GM18870 (cell line): Measurements from ENCODE around the gene NCS1.

Source experiments
- ATAC-seq: cut with Tn5 transposase; IDR thresholded peaks from one replicate; pipeline ENCODE4 v1.9.1; 2021; ENCODE audit warnings: moderate library complexity; ENCODE audit not compliant: unreplicated experiment

Gene NCS1

GRCh38 chr9:130147198-130147597, 25.0 kb upstream of the NCS1 start:
- ATAC-seq: no peak

- no peak for ATAC-seq
Measured at GRCh38 chr9:130147910-130148309, 24.3 kb upstream of the NCS1 start.

- no peak for ATAC-seq
Measured at GRCh38 chr9:130149031-130149430, 23.2 kb upstream of the NCS1 start.

DNA sequence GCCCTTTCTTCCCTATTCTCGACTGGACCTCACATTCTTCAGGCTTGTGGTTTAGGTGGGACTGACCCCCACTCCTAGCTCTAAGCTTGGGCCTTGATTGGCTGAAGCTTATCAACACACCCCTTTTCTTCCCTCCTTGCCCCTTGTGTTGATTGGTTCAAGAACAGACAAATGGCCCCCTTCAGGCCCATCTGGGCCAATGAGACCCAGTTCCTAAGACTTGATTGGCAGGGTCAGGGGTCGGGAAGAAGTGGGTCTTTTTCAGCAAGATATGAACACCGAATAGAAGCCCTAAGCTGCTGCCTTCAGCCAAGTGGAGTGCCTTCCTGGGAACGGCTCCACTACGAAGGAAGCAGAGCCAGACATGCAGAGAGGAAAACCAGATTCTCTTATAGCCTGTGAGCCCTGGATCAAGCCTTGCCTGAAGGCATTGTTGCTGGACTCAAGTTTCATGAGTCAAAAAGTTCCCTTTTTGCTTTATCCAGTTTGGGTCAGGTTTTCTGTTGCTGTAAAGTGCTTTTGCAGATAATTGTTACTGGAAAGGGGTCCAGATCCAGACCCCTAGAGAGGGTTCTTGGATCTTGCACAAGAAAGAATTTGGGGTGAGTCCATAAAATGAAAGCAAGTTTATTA, 22.4 kb upstream of the NCS1 start:
- ATAC-seq: no peak

DNA sequence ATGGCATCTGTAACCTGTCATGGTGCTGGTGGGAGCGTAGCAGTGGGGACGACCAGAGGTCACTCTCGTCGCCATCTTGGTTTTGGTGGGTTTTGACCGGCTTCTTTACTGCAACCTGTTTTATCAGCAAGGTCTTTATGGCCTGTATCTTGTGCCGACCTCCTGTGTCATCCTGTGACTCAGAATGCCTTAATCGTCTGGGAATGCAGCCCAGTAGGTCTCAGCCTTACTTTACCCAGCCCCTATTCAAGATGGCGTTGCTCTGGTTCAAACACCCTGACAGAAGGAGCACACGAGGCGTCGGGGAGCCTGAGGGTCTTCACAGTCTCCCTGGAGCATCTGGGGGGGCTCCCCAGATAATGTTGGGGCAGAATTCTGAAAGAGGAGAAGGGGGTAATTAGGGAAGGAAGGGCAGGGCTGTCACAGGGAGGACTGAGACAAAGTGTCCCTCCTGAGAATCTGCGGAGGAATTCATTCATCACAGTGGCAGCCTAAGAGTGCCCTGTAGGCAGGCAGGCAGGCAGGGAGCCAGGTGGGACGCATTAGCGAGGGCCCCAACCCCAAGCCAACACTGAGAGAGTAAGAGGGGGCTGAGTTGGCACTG, 21.3 kb upstream of the NCS1 start:
- ATAC-seq: no peak

DNA sequence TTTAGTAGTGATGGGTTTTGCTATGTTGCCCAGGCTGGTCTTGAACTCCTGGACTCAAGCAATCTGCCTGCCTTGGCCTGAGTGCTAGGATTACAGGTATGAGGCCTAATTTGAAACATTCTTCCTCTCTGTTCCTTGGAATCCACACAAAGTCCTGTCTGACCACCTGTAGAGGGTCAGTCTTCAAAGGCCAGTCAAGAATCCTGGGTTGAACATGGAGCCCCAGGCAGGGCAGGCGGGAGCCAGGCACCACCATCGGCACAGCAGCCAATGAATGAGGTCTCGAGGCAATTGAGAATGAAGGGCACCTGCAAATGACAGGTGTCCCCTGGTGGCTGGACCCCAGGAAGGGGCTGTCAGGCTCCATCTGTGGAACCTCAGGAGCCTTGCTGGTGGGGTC, 17.4 kb upstream of the NCS1 start:
- no peak for ATAC-seq

- ATAC-seq: no peak
Measured at GRCh38 chr9:130155647-130156046, 16.6 kb upstream of the NCS1 start.

- no peak for ATAC-seq
Measured at GRCh38 chr9:130156672-130157071, 15.5 kb upstream of the NCS1 start.

- ATAC-seq: no peak
Measured at GRCh38 chr9:130157079-130157478, 15.1 kb upstream of the NCS1 start.

GRCh38 chr9:130158001-130158400, 14.2 kb upstream of the NCS1 start:
- ATAC-seq: no peak

- ATAC-seq: no peak
Measured at GRCh38 chr9:130159057-130159456, 13.1 kb upstream of the NCS1 start.

- ATAC-seq: no peak
Measured at GRCh38 chr9:130159915-130160670, 12.1 kb upstream of the NCS1 start.

DNA sequence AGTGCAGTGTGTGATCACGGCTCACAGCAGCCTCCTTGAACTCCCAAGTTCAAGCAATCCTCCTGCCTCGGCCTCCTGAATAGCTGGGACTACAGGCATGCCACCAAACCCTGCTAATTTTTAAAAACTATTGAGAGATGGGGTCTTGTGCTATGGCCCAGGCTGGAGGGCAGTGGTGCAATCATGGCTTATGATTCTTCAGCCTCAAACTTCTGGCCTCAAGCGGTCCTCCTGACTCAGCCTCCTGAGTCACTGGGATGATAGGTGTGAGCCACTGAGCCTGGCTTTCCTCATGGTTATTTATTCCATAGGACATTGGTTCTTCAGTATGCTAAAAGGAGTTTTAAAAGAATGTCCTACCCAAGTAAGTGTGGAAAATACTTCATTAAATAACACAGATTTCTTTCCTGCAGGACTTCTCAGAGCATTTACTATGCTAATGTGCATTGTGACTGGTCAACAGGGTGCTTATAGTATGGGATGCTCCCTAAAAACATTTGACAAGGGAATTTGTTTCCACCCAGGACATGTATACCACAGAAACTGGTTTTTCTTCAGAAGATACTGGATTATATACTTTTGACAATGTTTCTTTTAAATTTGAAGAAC, 11.2 kb upstream of the NCS1 start:
- ATAC-seq: no peak

DNA sequence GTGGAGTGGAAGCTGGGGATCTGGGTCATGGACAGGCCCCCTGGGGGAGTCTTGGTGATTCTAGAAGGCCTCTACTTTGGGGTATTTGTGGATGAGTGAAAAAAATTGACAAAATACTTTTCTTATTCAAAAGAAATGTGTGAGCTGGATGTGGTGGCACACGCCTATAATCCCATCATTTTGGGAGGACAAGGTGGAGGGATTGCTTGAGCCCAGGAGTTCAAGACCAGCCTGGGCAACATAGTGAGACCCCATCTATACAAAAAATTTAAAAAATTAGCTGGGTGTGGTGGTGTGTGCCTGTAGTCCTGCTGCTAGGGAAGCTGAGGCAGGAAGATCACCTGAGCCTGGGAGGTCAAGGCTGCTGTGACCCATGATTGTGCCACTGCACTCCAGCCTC, 6.6 kb upstream of the NCS1 start:
- no peak for ATAC-seq

- no peak for ATAC-seq
Measured at GRCh38 chr9:130166399-130166798, 5.8 kb upstream of the NCS1 start.

DNA sequence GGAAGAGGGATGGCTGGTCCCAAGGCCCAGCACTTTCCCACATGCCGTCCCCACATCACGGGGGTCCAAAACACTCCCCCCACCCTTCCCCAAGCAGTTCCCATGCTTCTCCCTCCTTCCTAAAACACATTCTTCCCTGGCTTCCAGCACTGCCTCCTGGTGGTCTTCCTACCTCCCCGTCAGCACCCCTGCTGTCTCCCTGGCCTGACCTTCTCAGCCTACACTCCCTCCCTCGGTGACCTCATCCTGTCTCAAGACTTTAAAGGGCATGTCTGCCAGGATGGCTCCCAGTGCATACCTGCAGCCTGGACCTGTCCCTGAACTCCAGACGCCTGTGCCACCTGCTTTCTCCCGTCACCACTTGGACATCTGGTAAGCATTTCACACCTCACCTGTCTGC, 4.3 kb upstream of the NCS1 start:
- no peak for ATAC-seq

GRCh38 chr9:130171226-130172148, 717 bp upstream of the NCS1 start:
- no peak for ATAC-seq

DNA sequence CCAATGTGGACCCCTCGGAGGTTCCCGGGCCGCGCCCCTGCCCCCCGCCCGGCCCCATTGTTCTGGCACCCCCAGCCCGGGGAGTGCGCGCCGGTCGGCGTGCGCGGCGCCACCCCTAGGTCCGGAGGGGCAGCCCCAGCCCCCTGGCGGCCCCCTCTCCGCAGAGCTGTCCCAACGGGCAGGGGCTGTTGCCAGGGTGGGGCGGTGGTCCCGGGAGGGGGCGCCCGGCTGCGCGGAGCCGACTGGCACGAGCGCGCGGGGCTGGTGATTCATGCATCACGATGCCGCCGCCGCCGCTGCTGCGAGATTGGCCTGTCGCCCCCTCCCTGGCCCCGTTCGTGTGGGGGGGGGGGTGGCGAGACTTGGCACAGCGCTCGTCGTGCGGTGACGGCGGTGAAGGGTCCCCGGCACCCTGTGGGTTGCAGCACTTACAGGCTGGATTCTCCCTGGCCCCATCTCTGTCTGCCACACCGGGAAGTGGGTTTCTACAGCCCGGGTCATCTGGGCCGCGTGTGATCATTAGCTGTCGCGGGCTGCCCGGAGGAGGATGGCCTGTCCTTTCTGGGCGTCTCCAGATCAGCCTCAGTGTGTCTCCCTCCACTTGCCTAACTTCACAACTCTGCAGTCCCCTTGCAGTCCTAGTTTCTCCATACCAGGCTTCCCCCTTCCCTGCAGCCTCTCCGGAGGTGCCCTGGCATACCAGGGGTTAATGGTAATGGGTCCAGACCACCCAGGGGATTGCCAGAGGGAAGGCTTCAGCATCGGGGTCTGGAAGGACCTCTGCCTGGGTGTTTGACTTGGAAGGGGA, 858 bp downstream of the NCS1 start:
- ATAC-seq: no peak

DNA sequence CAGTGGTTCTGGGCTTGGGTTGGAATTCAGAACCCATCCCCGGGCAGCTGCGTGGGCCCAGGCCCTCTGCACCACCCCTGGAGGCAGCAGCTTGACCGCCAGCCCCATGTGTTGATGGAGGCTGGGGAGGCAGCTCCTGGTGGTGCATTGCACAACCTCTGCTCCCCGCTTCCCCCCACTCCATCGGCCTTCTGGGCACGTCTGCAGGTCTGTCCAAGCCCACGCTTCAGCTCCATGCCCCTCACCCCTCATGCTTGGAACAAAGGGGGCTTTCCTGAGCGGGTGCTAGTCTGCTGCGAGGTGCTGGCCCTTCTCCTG, 1.4 kb downstream of the NCS1 start:
- ATAC-seq: no peak

DNA sequence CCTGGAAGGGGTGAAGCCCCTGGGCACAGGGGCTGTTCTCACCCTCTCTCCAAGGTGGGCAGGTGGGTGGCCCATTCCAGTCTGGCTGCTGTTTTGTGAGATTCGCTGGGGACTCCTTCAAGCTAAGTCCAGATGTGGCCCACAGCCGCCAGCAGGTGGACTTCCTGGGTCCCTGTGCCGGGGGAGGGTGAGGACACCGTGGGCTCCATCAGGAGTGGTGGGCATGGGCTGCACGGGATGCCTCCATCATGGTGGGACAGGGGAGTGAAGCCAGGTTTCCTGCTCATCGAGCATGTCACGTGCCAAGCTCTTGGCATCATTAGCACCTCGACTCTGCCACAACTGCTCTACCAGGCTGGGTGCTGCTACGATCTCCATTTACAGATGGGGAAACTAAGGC, 1.8 kb downstream of the NCS1 start:
- no peak for ATAC-seq
